HG02852 (cell line): Measurements from ENCODE around the gene PI4KA.
"Not testable (repeated sequence)": the region's sequence is repeated elsewhere in the genome, so short reads cannot be mapped to it uniquely, and the experiment has no call there.

ENCODE experiments used
- ATAC-seq: cut with Tn5 transposase; IDR thresholded peaks from one replicate; pipeline ENCODE4 v1.9.1; 2021; ENCODE audit warnings: mild to moderate bottlenecking, moderate library complexity; ENCODE audit not compliant: unreplicated experiment

Gene PI4KA

DNA sequence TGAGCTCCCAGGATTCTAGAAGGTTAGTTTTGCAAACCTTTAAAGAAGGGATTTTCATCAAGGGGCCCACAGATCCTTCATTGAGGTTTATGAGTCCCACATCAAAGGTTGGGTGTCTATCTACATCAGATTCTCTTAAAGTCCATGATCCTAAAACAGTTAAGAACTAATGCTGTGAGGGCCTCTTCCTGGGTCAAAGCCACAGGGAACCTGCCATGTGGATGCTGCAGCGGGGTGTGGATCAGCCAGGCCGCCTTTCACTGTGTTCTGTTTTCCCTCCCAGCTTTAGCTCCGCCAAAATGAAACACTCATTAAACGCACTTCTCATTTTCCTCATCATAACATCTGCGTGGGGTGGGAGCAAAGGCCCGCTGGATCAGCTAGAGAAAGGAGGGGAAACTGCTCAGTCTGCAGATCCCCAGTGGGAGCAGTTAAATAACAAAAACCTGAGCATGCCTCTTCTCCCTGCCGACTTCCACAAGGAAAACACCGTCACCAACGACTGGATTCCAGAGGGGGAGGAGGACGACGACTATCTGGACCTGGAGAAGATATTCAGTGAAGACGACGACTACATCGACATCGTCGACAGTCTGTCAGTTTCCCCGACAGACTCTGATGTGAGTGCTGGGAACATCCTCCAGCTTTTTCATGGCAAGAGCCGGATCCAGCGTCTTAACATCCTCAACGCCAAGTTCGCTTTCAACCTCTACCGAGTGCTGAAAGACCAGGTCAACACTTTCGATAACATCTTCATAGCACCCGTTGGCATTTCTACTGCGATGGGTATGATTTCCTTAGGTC, 79.4 kb downstream of the PI4KA start:
- no peak for ATAC-seq

DNA sequence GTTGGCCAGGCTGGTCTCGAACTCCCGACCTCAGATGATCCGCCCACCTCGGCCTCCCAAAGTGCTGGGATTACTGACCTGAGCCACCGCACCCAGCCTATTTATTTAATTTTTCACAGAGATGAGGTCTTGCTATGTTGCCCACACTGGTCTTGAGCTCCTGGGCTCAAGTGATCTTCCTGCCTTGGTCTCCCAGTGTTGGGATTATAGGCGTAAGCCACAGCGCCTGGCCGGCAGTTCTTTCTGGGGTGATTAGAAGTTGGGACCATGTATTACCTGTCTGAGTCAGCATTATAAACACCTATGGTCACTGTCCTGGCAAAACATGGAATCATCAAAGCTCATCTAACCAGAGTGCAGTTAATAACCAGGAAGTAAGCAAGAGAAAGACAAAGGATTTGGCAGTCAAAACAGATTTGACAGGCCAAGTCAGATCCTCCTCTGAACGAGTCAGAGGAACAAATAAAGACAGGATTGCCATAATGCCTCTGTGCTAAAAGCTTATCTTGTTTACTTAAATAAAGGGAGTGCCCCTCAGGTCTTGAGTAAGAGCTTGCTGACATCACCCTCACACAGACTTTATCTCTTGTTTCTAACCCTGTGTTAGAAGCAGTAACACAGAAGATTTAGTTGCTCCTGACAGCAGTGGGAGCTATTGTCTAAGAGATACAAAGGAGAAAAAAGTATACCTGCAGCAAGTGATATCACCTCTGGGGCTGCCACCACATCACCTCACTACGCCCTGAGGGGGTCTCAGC, 81.0 kb downstream of the PI4KA start:
- no peak for ATAC-seq

DNA sequence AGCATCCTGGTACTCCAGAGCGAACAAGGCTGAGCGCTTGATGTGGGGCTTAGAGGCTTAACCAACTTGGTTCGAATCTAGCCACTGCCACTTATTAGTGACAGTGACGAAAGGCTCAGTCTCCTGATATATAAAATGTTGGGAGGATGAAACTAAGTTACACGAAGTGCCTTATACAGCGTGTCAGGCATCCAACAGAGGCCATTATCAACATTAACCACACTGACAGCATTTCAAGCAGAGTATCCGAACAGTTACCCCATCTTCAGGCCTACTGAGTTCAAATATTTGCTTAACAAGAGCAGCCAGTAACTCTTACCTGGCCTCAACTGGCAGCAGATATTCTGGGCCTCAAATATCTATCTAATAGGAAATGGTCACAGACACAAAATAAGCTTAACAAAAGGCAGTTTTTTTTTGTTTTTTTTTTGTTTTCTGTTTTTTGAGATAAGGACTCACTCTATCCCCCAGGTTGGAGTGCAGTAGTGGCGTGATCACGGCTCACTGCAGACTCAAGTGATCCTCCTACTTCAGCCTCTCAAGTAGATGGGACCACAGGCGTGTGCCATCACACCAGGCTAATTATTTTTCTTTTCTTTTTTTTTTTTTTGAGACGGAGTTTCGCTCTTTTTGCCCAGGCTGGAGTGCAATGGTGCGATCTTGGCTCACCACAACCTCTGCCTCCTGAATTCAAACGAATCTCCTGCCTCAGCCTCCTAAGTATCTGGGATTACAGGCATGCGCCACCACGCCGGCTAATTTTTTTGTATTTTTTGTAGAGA, 81.8 kb downstream of the PI4KA start:
- no peak for ATAC-seq

DNA sequence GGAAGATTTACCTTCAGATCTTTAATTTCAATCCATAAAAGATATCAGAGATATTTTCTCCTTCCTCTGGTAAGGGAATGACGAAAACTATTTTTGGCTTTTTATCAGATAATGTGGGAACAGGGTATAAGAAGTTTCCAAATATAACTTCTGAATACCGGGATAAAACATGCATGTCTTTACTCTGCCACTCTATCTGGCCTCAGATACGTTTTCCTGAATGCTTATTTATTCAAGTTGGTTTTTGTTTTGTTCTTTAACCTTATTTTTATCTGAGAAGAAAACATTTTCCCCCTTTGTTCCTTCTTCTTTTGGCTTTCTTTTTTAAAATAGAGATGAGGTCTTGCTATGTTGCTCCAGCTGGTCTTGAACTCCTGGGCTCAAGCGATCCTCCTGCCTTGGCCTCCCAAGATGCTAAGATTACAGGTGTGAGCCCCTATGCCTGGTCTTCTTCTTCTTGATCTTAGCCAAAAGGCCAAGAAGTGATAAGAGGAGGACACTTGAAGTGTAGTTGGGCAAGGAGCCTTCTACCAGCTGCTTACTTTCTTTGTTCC, 83.2 kb downstream of the PI4KA start:
- no peak for ATAC-seq

DNA sequence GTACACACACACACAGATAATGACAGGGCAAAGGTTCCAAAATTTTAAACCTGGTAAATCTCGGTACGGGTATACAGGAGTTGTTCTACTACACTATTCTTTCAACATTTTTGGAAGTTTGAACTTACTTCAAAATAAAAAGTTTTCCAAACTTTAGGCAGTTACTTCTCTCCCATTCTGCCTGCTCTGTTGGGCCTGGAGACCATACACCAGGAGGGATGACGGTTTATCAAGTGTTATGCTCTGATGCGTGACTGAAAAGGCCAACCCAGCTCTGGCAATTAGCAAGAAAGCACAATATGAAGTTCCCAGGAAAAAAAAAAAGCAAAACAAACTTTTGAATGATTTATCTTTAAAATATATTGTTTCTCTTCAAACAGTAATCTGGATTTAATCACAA, 83.7 kb downstream of the PI4KA start:
- ATAC-seq: no peak

DNA sequence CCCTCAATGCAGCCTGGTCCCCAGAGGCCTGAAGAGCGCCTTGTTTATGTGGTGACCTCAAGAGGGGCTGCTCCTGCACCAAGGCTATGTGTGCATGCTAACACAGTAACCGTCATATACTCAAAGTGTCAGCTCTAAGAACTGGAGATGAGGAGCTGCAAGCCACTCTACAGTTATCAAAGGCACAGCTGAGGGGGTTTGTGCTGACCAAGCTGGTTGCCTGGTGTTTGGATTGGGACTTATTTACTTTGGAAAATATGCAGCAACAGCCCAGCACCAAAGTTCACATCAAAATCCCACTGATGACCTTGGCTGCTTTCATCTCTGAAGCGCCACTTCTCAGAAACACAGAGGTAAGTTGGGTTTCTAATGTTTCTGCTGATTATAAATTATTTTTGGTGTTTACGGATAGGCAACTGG, 84.8 kb downstream of the PI4KA start, which contains the start of gene SERPIND1:
Gene SERPIND1, plus strand, starts transcription at position 321 of the 420 bp plus-strand sequence. CDS start 5,200 bp downstream, outside the sequence.
- no peak for ATAC-seq

DNA sequence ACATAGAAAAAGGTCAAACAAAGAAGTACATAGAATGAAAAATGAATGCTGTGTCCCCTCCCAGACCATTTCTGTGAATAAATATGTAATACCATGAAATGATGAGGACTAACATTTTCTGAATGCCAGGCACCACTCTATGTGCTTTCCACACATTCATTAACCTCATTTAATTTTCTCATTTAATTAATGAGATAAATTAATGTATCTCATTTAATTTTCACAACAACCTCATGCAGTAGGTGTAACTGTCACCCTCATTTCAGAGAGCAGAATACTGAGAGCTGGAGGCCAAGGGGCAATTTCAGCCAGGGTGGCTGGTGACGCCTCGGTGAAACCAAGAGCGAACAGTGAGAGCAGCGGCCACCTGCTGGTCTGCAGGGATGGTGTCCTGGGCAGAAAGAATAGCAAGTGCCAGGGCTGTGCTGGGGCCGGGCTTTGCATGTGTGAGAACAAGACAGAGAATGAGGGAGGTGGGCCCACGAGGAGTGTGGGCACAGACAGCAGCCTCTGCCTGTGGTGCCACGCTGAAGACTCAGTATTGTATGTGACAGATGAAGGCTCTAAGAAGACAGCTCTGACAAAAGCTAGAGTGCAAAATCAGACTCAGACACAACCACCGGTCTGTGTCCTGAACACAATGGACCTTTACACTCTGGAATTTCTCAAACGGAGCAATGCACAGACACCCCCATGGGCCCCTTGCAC, 86.5 kb downstream of the PI4KA start:
- ATAC-seq: no peak

DNA sequence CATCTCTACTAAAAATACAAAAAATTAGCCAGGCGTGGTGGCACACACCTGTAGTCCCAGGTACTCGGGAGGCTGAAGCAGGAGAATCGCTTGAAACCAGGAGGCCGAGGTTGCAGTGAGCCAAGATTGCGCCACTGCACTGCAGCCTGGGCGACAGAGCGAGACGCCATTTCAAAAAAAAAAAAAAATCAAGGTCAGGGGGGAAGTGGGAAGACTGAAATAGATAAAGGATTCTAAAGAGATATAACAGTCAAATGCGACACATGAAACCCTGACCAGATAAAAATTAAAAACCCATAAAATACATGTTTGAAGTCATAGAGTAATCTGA, 89.2 kb downstream of the PI4KA start:
- ATAC-seq: not testable (repeated sequence)

DNA sequence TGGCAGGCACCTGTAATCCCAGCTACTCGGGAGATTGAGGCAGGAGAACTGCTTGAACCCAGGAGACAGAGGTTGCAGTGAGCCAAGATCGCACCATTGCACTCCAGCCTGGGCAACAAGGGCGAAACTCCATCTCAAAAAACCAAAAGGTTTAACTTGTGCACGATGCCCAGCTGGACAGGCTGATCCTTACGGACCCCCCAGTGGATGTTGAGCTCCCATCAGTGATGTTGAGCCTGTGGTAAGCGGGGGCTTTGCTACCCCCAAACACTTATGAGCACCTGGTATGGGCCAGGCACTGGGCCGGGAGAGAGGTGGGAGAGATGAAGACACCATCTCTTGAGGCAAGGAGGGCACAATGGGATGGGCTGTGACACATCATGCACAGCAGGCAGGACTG, 92.1 kb downstream of the PI4KA start:
- no peak for ATAC-seq

DNA sequence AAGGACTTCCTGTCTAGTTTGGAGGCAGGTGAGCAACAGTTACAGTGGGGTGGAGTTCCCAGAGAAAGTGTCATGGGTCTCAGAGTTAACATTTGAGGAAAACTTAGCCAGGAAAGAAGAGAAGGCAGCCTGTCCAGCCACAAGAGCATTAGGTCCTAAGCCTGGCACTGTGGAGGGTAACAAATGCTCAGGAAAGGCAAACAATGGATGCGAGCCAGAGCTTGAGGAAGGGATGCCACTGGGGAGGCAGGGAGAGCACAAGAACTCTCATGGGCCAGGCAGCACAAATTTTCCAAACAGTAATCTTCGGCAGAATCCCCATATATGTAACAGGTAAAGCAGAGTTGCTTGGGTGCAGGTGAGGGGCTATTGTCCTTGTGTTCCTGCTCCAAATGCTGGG, 92.7 kb downstream of the PI4KA start:
- no peak for ATAC-seq

DNA sequence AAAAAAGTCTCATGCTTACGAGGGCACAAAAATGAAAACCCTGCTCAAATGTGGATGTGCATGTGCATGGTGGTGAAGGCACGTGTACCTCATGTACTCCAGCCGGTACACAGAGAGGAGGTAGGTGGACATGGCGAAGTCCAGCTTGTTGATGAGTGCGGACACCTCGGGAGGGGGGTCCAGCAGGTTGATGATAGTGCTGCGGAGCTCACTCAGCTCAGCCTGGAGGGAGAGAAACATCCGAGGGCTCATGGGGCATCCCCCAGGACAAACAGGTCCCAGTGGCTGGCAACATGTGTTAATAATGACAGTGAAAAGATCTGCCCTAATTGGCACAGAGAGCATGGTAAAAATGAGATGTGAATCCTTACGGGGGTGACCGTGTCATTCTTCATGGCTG, 93.9 kb downstream of the PI4KA start:
- no peak for ATAC-seq

DNA sequence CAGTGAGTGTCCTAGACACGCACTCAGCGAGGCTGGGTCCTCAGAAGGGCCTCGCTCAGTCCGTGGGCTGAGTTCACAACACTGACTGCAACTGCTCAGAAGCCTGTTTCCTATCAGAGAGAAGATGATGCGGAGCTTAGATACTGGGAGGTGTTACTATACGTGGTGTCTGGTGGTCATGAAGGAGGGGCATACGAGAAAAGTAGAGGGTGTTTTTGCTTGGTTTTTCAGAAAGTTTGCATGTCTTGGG, 94.2 kb downstream of the PI4KA start:
- no peak for ATAC-seq

DNA sequence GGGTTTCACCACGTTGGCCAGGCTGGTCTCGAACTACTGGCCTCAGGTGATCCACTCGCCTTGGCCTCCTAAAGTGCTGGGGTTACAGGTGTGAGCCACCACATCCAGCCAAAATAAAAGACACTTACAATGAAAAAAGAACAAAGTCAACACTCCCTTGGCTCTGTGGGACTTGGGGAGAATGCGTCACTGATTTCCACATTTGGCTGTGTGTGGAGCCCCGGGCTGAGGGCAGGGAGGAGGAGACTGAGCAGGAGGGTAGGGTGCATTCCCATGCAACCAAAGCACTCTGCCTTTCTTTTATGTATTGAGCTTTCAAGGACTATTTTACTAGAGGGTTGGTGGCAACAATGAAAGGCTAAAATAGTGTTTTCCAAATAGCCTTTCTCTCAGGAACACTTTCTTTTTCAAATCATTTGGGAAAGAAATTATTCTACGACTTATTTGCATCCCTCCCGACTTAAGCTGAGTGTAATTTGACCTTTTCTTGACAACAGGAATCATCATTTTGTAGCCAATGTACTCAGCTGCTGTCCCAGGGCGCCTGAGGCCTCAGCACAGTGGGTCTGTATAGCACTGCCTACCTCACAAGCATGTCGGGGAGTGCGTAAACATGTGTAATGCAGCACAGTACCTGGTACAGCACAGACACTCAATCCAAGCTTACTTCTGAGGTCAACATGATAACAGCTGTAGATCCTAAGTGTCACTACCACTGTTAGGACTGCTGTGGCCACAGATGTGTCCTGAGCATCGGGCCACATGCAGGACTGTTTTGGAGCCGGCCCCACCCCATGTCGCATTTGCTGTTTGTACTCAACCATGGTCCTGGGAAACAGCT, 94.8 kb downstream of the PI4KA start:
- ATAC-seq: no peak

DNA sequence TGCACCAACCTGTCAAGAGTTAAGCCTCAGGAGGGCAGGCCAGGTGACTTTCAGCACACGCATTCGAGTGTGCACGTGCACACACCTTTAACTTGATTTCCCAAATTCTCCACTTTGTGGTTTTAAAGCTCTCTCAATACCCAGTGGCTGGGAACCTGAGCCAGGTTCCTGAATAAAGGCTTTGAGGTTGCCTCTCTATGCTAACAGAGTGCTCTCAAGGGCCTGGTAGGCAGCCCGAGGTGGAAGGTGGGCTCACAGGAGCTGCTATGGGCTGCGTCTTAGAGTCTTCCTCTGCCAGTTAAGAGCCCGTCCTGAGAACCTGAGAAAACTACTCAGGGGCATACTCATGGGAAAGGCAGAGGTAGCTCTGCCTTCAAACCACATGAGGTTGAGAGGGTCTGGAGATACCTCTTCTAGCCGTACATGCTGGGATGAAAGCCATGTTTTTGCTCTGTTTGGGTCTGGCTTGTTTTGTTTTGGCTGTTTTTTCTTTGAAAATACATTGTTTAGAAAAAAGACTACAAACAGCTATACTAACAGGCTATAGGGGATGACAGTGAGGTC, 96.3 kb downstream of the PI4KA start:
- no peak for ATAC-seq

DNA sequence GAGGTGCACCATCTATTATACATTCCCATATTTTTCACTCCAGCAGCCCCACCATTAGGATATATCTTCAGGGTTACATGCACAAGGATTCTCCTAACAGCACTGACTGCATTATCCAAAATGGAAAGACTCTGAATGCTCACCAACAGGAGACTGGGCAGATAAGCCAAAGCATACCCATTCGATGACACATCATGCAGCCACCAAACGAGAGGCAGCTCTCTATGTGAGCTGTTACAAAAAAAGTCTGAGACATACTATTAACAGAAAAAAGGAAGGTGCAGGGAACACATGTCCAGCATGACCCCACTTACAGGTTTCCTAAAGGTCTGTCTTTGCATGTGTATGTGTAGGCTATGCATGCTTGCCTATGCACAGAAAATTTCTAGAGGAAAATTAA, 97.1 kb downstream of the PI4KA start:
- no peak for ATAC-seq

DNA sequence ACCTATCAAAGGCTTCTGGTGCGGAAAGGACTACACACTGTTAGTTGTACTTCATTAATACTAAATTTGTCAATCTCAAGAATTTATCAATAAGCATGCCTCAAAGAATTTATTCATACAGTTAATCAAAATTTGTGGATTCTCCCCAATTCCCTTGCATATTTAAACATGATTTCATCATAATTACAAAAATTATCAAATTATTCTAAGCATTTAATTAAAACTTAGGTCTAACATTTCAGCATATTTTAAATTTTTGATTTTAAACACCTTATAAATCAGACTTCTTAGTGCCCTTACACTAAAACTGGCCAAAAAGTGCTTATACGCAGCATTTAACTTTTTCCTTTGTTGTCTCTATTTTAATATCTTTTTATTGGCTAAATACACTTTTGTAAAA, 98.5 kb downstream of the PI4KA start:
- no peak for ATAC-seq

DNA sequence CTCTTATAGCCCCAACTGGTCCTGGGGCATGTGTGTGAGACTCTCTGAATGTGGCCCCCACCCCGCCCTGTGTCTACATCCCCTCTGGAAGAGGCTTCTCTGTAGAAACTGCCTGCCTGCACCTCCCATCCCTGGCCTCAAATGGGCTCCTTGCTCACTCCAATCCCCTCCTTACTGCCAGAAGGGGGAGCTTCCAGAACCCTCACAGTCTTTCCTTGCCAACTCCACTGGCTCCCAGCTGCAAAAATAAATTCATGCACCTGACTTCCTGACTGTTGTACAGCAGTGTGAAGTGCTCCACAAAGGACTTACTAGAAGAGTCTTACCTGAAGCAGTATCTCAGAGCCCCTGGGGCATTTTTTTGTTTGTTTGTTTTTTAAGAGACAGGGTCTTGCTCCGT, 99.9 kb downstream of the PI4KA start:
- no peak for ATAC-seq

DNA sequence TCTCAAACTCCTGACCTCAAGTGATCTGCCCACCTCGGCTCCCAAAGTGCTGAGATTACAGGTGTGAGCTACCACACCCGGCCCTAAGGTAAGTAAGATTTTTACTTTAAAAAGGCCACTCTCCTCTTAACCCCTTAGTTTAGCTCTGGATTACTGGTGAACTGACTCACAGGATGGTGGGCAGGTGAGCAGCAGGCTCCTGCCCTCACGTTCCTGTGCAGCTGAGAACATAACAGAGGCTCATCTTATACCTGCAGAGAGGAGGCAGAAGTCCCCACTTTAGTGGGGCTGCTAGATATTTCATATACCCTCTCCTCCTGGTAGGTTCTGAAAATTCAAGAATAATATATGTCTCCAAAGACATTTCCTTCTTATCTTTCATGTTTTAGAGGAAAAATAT, 101.8 kb downstream of the PI4KA start:
- no peak for ATAC-seq

DNA sequence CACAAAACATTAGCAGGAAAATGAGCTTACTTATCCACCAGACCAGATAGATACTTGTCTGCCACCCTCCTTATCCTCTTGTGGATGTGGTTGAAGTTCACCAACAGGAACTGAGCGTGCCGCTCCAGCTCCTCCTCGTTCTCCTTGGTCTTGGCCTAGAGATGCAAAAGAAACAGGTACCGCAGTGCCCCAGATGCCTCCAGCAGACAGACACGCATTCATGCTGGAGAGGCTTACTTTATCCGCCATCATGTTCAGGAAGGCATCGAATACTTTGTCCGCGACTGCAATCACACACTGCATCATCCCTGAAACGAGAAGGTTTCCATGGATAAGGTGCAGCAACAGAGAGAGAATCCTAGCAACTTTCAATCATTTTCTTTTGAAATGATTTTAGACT, 105.7 kb downstream of the PI4KA start:
- no peak for ATAC-seq
